Transverse colon (tissue), 4 donors: ENCODE measurements around the gene ZNF785. TPM values are rescaled to one million over a fixed set of nuclear protein-coding genes. Genes with fewer than 3 reads are reported as not detected.

ENCODE experiments used
- DNase-seq: peaks from one replicate; pipeline ENCODE4 v3.0.0-alpha.2; 2019
- H3K27ac ChIP-seq, 4 donors: fragments of 200-600 bp; sonication (generic); 2 replicates each; pipeline ENCODE4 v1.5.1; 2016 to 2018; ENCODE audit warnings: inconsistent platforms in 4 of 4
- H3K27me3 ChIP-seq: fragments of 200-600 bp; sonication (generic); 2 replicates; pipeline ENCODE4 v1.5.1; 2017; ENCODE audit warnings: inconsistent platforms
- H3K36me3 ChIP-seq, 4 donors: fragments of 200-600 bp; sonication (generic); 2 replicates each; pipeline ENCODE4 v1.5.1; 2017 to 2019; ENCODE audit warnings: inconsistent platforms in 4 of 4
- H3K4me1 ChIP-seq, 4 donors: fragments of 200-600 bp; sonication (generic); 2 replicates each; pipeline ENCODE4 v1.5.1; 2017 to 2020; ENCODE audit warnings: inconsistent platforms in 4 of 4
- H3K4me3 ChIP-seq, 4 donors: fragments of 200-600 bp; sonication (generic); 1 replicate in 1 of 4; 2 replicates in 3 of 4; pipeline versions ENCODE4 v1.5.1 to v1.6.1; 2017 to 2019; ENCODE audit warnings: inconsistent platforms in 4 of 4
- H3K9me3 ChIP-seq, 2 donors: fragments of 200-600 bp; sonication (generic); 2 replicates each; pipeline ENCODE4 v1.5.1; 2017 to 2019; ENCODE audit warnings: inconsistent platforms in 2 of 2
- EP300 ChIP-seq: sonication (generic); formaldehyde crosslinking; IDR thresholded peaks from one replicate; pipeline ENCODE4 v1.6.1; 2017; ENCODE audit warnings: antibody characterized with exemption, low read depth
- POLR2A ChIP-seq: fragments of 450-650 bp; IDR thresholded peaks from one replicate; pipeline ENCODE4 v1.6.1; 2016; ENCODE audit warnings: antibody characterized with exemption, mild to moderate bottlenecking, moderate library complexity
- POLR2AphosphoS5 ChIP-seq, 3 donors: sonication (generic); formaldehyde crosslinking; IDR thresholded peaks; one replicate each; pipeline ENCODE4 v1.6.1; 2016; ENCODE audit warnings: antibody characterized with exemption in 3 of 3
- WGBS, 2 donors: methylation state at CpG; one replicate each; pipeline ENCODE4 v1.1.5; 2018; ENCODE audit warnings: low coverage in 1 of 2; 5-methylcytosine and 5-hydroxymethylcytosine counted together
- in situ Hi-C, 4 donors: fragments of 200-750 bp; cut with MboI; loops; one replicate each; pipeline versions ENCODE4 v1.15.0 to v1.15.1; 2017; ENCODE audit warnings: low sequenced_read_pairs in 3 of 4, low pct_ligation_motif_present in 1 of 4, low pct_unique_long_range_greater_than_20kb in 1 of 4
- intact Hi-C: fragments of 100-400 bp; cut with DNase I; formaldehyde crosslinking; loops from one replicate; pipeline ENCODE4 v1.15.1; 2023; ENCODE audit warnings: low total_unique reads
- total RNA-seq, 4 donors: library from RNA; depleted of rRNA; stranded (reverse); fragments of >200 nt; gene quantifications; one replicate each; pipeline ENCODE4 v1.1.0, GENCODE V29; 2016
- TF ChIP-seq, protein P1 (sequence below), 5 experiments: fragments of 200-600 bp in 3 of 5; fragments of 450-650 bp in 2 of 5; sonication (generic) in 3 of 5; IDR thresholded peaks; 1 replicate in 2 of 5; 2 replicates in 3 of 5; pipeline ENCODE4 v1.5.1; 2016 to 2017; ENCODE audit warnings: antibody characterized with exemption in 5 of 5, inconsistent platforms in 3 of 5, mild to moderate bottlenecking in 2 of 5, moderate library complexity in 1 of 5

The ZNF785 gene
- total RNA-seq, 4 donors from 2014 or later, result 17.2 to 131 (median 20.5) TPM

DNA sequence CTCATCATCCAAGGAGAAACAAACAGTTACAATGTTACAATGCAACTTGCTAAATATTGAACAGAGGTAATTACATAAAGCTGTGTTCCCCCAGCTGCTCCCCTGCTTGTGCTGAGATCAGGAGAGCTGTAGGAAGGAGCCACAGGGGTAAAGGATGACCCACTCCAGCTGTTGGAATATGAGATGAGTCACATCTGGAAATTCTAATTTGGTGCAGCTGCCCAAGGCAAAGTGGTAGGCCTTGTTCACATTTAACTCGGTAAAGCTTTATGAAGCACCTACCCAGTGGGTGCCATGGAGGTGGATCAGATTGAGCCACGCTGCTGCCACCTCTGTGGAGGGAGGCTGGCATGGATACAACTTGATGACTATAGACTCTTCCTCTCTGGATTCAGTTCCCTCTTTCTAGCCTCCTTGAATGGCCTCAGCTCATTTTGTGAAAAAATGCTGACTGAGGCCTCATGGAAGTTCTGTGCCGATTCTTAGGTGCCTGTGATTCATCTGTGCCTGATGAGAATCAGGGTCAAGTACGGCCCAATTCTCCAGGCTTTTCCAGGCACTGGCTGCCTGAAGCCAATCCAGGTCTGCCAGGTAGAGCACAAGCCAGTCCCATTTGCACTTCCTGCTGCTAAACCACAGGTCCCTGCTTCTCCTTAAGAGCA, 17.2 kb upstream of the ZNF785 start:
- WGBS, 2 donors, result 62 to 80% methylated on average over 2 to 4 of the region's 4 CpGs
- no peak for DNase-seq
- Histone ChIP-seq H3K27me3 (no peaks in the 10 kb centered on the region), H3K4me3 (no peak overlapping the region), H3K4me1 (peaks cover 0 to 18% (median 5%) of the 10 kb centered on the region in 4 donors), H3K9me3 (no peaks in the 10 kb centered on the region), H3K36me3 (peaks cover 0 to 43% (median 8%) of the 10 kb centered on the region in 4 donors), H3K27ac (no peak overlapping the region)
- intact Hi-C loops, result no loop called here
- in situ Hi-C loops, result loop anchor here in 2 of 4 donors (10.0 kb wide), 2 partner anchors 158 to 168 kb away; partner anchors contain the start of genes DCTPP1 (in 1 of the 2) and SEPHS2 (in 1 of the 2)
- TF ChIP-seq EP300 (no peak), POLR2A (no peak), POLR2AphosphoS5 (IDR thresholded peaks at IDR 0.05) (no peak)
- TF ChIP-seq, protein P1, sequence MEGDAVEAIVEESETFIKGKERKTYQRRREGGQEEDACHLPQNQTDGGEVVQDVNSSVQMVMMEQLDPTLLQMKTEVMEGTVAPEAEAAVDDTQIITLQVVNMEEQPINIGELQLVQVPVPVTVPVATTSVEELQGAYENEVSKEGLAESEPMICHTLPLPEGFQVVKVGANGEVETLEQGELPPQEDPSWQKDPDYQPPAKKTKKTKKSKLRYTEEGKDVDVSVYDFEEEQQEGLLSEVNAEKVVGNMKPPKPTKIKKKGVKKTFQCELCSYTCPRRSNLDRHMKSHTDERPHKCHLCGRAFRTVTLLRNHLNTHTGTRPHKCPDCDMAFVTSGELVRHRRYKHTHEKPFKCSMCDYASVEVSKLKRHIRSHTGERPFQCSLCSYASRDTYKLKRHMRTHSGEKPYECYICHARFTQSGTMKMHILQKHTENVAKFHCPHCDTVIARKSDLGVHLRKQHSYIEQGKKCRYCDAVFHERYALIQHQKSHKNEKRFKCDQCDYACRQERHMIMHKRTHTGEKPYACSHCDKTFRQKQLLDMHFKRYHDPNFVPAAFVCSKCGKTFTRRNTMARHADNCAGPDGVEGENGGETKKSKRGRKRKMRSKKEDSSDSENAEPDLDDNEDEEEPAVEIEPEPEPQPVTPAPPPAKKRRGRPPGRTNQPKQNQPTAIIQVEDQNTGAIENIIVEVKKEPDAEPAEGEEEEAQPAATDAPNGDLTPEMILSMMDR (IDR thresholded peaks at IDR 0.05), result no peak

DNA sequence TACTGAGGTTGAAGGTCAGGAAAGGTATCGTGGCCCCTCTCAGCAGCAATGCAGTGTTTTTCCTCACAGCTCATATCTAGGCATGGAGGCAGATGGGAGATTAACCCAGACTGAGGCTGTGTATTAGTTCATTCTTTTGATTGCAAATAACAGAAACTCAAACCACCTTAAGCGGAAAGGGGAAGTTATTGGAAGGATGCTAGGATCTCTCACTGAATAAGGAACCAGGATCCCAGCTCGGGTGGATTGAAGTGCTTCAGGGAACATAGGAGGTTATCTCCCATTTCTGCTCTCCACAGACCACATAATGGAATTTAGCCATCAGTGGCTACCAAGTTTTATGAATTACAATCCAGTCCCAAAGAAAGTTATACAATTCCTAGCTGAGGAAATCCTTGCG, 16.5 kb upstream of the ZNF785 start:
- Histone ChIP-seq H3K4me1 (peaks cover 0 to 16% (median 3%) of the 10 kb centered on the region in 4 donors), H3K27me3 (no peaks in the 10 kb centered on the region), H3K9me3 (no peaks in the 10 kb centered on the region), H3K36me3 (peaks cover 0 to 36% (median 8%) of the 10 kb centered on the region in 4 donors), H3K27ac (no peak overlapping the region), H3K4me3 (no peak overlapping the region)
- in situ Hi-C loops (loop anchor here in 2 of 4 donors (10.0 kb wide), 2 partner anchors 157 to 167 kb away; partner anchors contain the start of genes DCTPP1 (in 1 of the 2) and SEPHS2 (in 1 of the 2)), intact Hi-C loops (no loop called here)
- no peak for TF ChIP-seq POLR2AphosphoS5 (IDR thresholded peaks at IDR 0.05)
- TF ChIP-seq, protein P1 (IDR thresholded peaks at IDR 0.05), result no peak
- no peak for TF ChIP-seq EP300
- TF ChIP-seq POLR2A, result no peak
- WGBS, 2 donors, result 57 to 85% methylated on average over 2 to 4 of the region's 4 CpGs
- DNase-seq, result no peak

GRCh38 chr16:30600929-30601328, 15.4 kb upstream of the ZNF785 start:
- in situ Hi-C loops, result loop anchor here in 2 of 4 donors (10.0 kb wide), 2 partner anchors 156 to 166 kb away; partner anchors contain the start of genes DCTPP1 (in 1 of the 2) and SEPHS2 (in 1 of the 2)
- Histone ChIP-seq H3K27me3 (no peaks in the 10 kb centered on the region), H3K4me3 (no peak overlapping the region), H3K27ac (no peak overlapping the region), H3K4me1 (peaks cover 0 to 16% (median 3%) of the 10 kb centered on the region in 4 donors), H3K36me3 (peaks cover 0 to 28% (median 8%) of the 10 kb centered on the region in 4 donors), H3K9me3 (no peaks in the 10 kb centered on the region)
- 97 to 100% methylated on average over 1 to 2 of the region's 2 CpGs for WGBS, 2 donors
- TF ChIP-seq POLR2A (no peak), POLR2AphosphoS5 (IDR thresholded peaks at IDR 0.05) (no peak), EP300 (no peak)
- TF ChIP-seq, protein P1 (IDR thresholded peaks at IDR 0.05), result no peak
- intact Hi-C loops, result no loop called here
- DNase-seq, result no peak

DNA sequence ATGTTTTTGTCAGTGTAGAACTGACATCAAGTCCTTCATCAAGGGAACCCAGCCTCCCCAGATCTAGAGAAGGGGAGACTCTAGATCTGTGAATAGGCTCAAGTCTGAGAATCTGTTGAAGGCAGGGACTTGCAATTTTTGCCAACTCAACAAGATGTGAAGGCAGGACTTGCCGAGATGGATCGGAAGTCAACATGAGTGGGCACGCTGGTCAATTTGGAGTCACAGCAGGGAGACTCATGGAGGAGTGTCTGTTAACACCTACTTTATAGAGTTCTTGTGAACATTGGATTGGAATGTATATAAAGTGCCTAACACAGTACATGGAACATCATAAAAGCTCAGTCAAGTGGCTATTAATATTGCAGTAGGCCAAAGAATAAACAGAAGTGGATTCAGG, 14.7 kb upstream of the ZNF785 start:
- in situ Hi-C loops, result loop anchor here in 2 of 4 donors (10.0 kb wide), 2 partner anchors 155 to 165 kb away; partner anchors contain the start of genes DCTPP1 (in 1 of the 2) and SEPHS2 (in 1 of the 2)
- Histone ChIP-seq H3K27ac (no peak overlapping the region), H3K4me3 (no peak overlapping the region), H3K9me3 (no peaks in the 10 kb centered on the region), H3K27me3 (no peaks in the 10 kb centered on the region), H3K36me3 (peaks cover 0 to 26% (median 8%) of the 10 kb centered on the region in 4 donors), H3K4me1 (peaks cover 0 to 16% (median 3%) of the 10 kb centered on the region in 4 donors)
- TF ChIP-seq, protein P1 (IDR thresholded peaks at IDR 0.05), result no peak
- TF ChIP-seq POLR2A (no peak), POLR2AphosphoS5 (IDR thresholded peaks at IDR 0.05) (no peak), EP300 (no peak)
- DNase-seq, result no peak
- 93 to 100% methylated on average over 3 of the region's 3 CpGs for WGBS, 2 donors
- intact Hi-C loops, result no loop called here
